ENCODE data around the gene OR4D2.

OR4D2 gene

GRCh38 chr17:58205936-58206335 is 39.2 kb downstream of the OR4D2 start:
- no peaks in the 10 kb centered on the region for H3K79me2 ChIP-seq (ENCODE audit: low read length)
- H3K4me3 ChIP-seq (ENCODE audit: low read length) = no peak overlapping the region
- no peaks in the 10 kb centered on the region for H3K4me1 ChIP-seq (ENCODE audit: low read length)
- H3K36me3 ChIP-seq (replicated peaks; ENCODE audit: low read depth, low read length) = no peaks in the 10 kb centered on the region
- no peak overlapping the region for H3K9ac ChIP-seq (ENCODE audit: low read length)
- TF ChIP-seq EZH2phosphoT487 (IDR thresholded peaks at IDR 0.05; ENCODE audit: low read depth) (no peak), CTCF (IDR thresholded peaks at IDR 0.05; ENCODE audit: low read depth, low read length) (no peak)
- H2AFZ ChIP-seq (ENCODE audit: low read depth, low read length) = no peak overlapping the region
- H4K20me1 ChIP-seq (ENCODE audit: insufficient read depth, low read length) = no peaks in the 10 kb centered on the region
- H3K27me3 ChIP-seq (ENCODE audit: low read depth, low read length) = no peaks in the 10 kb centered on the region
- H3K27ac ChIP-seq (ENCODE audit: low read length) = no peak overlapping the region
- H3K9me3 ChIP-seq (ENCODE audit: insufficient read depth, low read length) = no peaks in the 10 kb centered on the region
- H3K4me2 ChIP-seq (ENCODE audit: low read length) = no peak overlapping the region

- H3K79me2 ChIP-seq (ENCODE audit: low read length) = no peaks in the 10 kb centered on the region
- no peaks in the 10 kb centered on the region for H3K9me3 ChIP-seq (ENCODE audit: insufficient read depth, low read length)
- H3K4me2 ChIP-seq (ENCODE audit: low read length) = no peak overlapping the region
- H3K36me3 ChIP-seq (replicated peaks; ENCODE audit: low read depth, low read length) = no peaks in the 10 kb centered on the region
- H3K4me1 ChIP-seq (ENCODE audit: low read length) = no peaks in the 10 kb centered on the region
- H3K4me3 ChIP-seq (ENCODE audit: low read length) = no peak overlapping the region
- no peak overlapping the region for H2AFZ ChIP-seq (ENCODE audit: low read depth, low read length)
- no peak overlapping the region for H3K27ac ChIP-seq (ENCODE audit: low read length)
- no peak overlapping the region for H3K9ac ChIP-seq (ENCODE audit: low read length)
- H4K20me1 ChIP-seq (ENCODE audit: insufficient read depth, low read length) = no peaks in the 10 kb centered on the region
- H3K27me3 ChIP-seq (ENCODE audit: low read depth, low read length) = no peaks in the 10 kb centered on the region
- no peak for TF ChIP-seq EZH2phosphoT487 (IDR thresholded peaks at IDR 0.05; ENCODE audit: low read depth)
- no peak for TF ChIP-seq CTCF (IDR thresholded peaks at IDR 0.05; ENCODE audit: low read depth, low read length)
These were observed 40.7 kb downstream of the OR4D2 start for GRCh38 chr17:58207451-58207850.

DNA sequence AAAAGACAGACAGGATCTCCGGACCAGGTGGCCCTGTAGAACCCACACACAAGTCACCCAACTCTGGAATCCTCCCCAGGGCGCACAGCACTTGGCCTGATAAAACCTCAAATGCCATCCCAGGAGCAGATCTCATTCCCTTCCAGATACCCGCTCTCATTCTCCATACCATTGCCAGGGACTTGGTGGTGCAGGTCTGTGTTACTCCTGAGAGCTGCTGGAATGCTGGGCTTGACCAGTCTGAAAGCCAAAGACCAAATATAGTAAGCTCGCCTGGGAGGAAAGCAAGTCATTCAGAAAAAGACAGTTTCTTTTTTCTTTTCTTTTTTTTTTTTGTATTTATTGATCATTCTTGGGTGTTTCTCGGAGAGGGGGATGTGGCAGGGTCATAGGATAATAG is 41.6 kb downstream of the OR4D2 start:
- Histone ChIP-seq H3K4me3 (ENCODE audit: low read length) (no peak overlapping the region), H3K27ac (ENCODE audit: low read length) (no peak overlapping the region), H3K27me3 (ENCODE audit: low read depth, low read length) (no peaks in the 10 kb centered on the region)

DNA sequence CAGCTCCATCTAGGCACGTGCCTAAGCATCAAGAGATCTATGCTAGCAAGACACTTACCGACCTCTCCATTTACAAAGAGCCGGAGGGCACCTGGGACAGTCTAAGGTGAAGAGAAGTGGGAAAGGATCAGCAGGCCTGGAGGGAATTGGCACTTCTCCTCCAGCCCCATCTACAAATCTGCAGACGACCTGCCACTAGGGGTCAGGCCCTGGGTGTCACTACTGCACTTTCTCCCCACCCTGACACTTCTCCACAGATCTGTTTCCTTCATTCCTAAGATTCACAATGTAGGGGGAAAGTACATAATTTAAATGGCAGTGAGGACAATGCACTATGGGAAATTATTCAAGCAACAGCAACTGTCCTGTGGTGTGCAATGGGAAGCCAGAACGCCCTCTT is 44.1 kb downstream of the OR4D2 start:
- H3K27me3 ChIP-seq (ENCODE audit: low read depth, low read length) = no peaks in the 10 kb centered on the region
- peak; percentile 42 for TF ChIP-seq CTCF (IDR thresholded peaks at IDR 0.05; ENCODE audit: low read depth, low read length)
- no peak for TF ChIP-seq EZH2phosphoT487 (IDR thresholded peaks at IDR 0.05; ENCODE audit: low read depth)
- no peaks in the 10 kb centered on the region for H3K79me2 ChIP-seq (ENCODE audit: low read length)
- H3K9me3 ChIP-seq (ENCODE audit: insufficient read depth, low read length) = no peaks in the 10 kb centered on the region
- H3K4me3 ChIP-seq (ENCODE audit: low read length) = no peak overlapping the region
- no peak overlapping the region for H3K9ac ChIP-seq (ENCODE audit: low read length)
- H2AFZ ChIP-seq (ENCODE audit: low read depth, low read length) = no peak overlapping the region
- H3K27ac ChIP-seq (ENCODE audit: low read length) = no peak overlapping the region
- no peaks in the 10 kb centered on the region for H3K4me1 ChIP-seq (ENCODE audit: low read length)
- no peak overlapping the region for H3K4me2 ChIP-seq (ENCODE audit: low read length)
- H3K36me3 ChIP-seq (replicated peaks; ENCODE audit: low read depth, low read length) = no peaks in the 10 kb centered on the region
- no peaks in the 10 kb centered on the region for H4K20me1 ChIP-seq (ENCODE audit: insufficient read depth, low read length)

More for the DNA sequence above, 41.6 kb downstream of the OR4D2 start:
- H4K20me1 ChIP-seq (ENCODE audit: insufficient read depth, low read length) = no peaks in the 10 kb centered on the region
- H2AFZ ChIP-seq (ENCODE audit: low read depth, low read length) = no peak overlapping the region
- no peak for TF ChIP-seq CTCF (IDR thresholded peaks at IDR 0.05; ENCODE audit: low read depth, low read length)
- TF ChIP-seq EZH2phosphoT487 (IDR thresholded peaks at IDR 0.05; ENCODE audit: low read depth) = no peak
- no peak overlapping the region for H3K4me2 ChIP-seq (ENCODE audit: low read length)
- H3K4me1 ChIP-seq (ENCODE audit: low read length) = no peaks in the 10 kb centered on the region
- H3K9me3 ChIP-seq (ENCODE audit: insufficient read depth, low read length) = no peaks in the 10 kb centered on the region
- H3K36me3 ChIP-seq (replicated peaks; ENCODE audit: low read depth, low read length) = no peaks in the 10 kb centered on the region
- H3K79me2 ChIP-seq (ENCODE audit: low read length) = no peaks in the 10 kb centered on the region
- H3K9ac ChIP-seq (ENCODE audit: low read length) = no peak overlapping the region
